ENCODE measurements around the gene BPGM. TPM values are rescaled to one million over a fixed set of nuclear protein-coding genes. Genes with fewer than 3 reads are reported as not detected.

BPGM gene
- total and polyA plus RNA-seq, 9 of the 15 experiments (the other 6 are each of a cell fraction or from before 2014, with no cell fraction given): 14.1 to 46.1 (median 21.2) TPM

DNA sequence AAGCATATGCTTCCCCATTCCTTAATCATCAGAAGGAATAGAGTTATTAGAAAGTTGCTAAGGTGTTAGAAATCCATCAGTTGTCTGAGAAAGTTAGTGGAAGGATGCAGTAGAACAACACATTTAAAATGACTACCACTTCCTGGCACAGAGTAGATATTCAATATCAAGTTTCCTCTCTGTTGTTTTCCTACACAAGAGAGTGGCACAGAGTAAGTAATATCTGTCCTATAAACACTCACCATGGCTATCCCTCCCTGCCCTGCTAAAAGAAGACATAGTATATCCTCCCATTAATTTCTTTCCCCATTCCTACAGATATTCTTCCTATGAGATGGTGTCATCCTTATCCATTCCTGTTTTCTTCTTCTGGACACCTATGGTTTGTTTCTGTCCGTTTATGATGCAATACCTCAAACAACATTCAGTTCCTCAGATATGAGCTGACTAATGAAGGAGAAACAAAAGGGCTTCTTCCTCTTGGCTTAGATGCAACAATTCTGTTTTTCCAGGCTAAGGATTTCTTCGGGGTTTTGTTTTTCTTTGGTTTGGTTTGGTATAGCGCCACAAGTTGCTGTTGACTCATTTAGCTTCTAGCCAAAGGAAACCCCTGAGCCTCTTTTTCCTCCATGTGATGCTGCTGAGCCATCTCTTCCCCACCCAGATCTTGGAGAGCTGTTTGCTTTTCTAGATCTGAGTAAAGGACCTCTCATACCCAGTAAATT is 32.9 kb upstream of the BPGM start (continued):
- TF ChIP-seq, protein P1, sequence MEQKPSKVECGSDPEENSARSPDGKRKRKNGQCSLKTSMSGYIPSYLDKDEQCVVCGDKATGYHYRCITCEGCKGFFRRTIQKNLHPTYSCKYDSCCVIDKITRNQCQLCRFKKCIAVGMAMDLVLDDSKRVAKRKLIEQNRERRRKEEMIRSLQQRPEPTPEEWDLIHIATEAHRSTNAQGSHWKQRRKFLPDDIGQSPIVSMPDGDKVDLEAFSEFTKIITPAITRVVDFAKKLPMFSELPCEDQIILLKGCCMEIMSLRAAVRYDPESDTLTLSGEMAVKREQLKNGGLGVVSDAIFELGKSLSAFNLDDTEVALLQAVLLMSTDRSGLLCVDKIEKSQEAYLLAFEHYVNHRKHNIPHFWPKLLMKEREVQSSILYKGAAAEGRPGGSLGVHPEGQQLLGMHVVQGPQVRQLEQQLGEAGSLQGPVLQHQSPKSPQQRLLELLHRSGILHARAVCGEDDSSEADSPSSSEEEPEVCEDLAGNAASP (IDR thresholded peaks at IDR 0.05): no peak
- TF ChIP-seq ZNF140 (CRISPR knock-in tag; IDR thresholded peaks at IDR 0.05): no peak
- TF ChIP-seq, protein P2, sequence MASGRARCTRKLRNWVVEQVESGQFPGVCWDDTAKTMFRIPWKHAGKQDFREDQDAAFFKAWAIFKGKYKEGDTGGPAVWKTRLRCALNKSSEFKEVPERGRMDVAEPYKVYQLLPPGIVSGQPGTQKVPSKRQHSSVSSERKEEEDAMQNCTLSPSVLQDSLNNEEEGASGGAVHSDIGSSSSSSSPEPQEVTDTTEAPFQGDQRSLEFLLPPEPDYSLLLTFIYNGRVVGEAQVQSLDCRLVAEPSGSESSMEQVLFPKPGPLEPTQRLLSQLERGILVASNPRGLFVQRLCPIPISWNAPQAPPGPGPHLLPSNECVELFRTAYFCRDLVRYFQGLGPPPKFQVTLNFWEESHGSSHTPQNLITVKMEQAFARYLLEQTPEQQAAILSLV (tag; IDR thresholded peaks at IDR 0.05): peak; percentile 90
- TF ChIP-seq ELF1 (tag; IDR thresholded peaks at IDR 0.05): no peak
- peak; percentile 84 for TF ChIP-seq ZNF175 (CRISPR knock-in tag; IDR thresholded peaks at IDR 0.05; ENCODE audit: low read depth)
- TF ChIP-seq CEBPB (tag; IDR thresholded peaks at IDR 0.05): peak; percentile 91

DNA sequence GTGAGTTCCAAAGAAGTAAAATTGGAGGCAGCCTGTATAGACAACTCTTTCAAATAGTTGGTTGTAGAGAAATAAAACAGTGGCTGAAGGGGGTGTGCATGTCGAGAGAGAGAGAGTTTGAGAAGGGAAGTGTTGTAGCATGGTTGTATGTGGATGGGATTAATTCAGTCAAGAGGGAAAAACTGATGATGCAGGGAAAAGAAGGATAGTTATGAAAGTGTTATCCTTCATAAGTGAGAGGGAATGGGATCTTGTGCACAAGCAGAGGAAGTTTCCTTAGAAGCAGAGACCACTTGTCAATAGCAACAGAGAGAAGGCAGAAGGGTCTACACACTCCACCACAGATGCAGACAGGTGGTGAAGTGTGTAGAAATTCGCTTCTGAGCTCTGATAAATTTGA is 30.0 kb upstream of the BPGM start:
- no peak for FAIRE-seq
- intact Hi-C loops (cut with micrococcal nuclease) (no loop called here), in situ Hi-C loops (cut with MboI) (no loop called here)
- BruUV-seq (replicated peaks): no TSS peak
- Histone ChIP-seq H3K36me3 (ENCODE audit: control insufficient read depth, insufficient read depth, low read length) (no peaks in the 10 kb centered on the region), H3K9me1 (ENCODE audit: control insufficient read depth, insufficient read depth, low read length) (no peaks in the 10 kb centered on the region), H3K4me1 (replicated peaks in 1 of 2; ENCODE audit: control insufficient read depth in 2 of 2, insufficient read depth in 2 of 2, low read length in 2 of 2) (no peaks in the 10 kb centered on the region), H3K4me3 (no peak overlapping the region), H3K79me2 (ENCODE audit: control insufficient read depth, insufficient read depth, low read length) (no peaks in the 10 kb centered on the region), H3K27ac (ENCODE audit: extremely low read depth, low read depth, low read length) (no peak overlapping the region), H3K9ac (ENCODE audit: insufficient read depth in 1 of 2, low read depth in 2 of 2, low read length in 2 of 2) (no peak overlapping the region), H4K20me1 (replicated peaks; ENCODE audit: control insufficient read depth, insufficient read depth, low read length) (no peaks in the 10 kb centered on the region), H3K27me3 (ENCODE audit: control insufficient read depth in 2 of 2, insufficient read depth in 2 of 2, low read length in 2 of 2) (peaks cover 0 to 3% of the 10 kb centered on the region in 2 experiments; a peak in 1 of 5 replicates), H3K4me2 (ENCODE audit: insufficient read depth, low read length) (no peak overlapping the region), H3K9me3 (replicated peaks; ENCODE audit: control insufficient read depth, insufficient read depth, low read depth, low read length) (no peaks in the 10 kb centered on the region), H2AFZ (ENCODE audit: low read depth, low read length) (no peak overlapping the region)
- ChIA-PET POLR2A (interaction anchor here (1.1 kb wide), 1 partner anchor 16 kb away, joined by 4 read pairs; no protein-coding TSS in a partner anchor), CTCF (ENCODE audit: low intra/inter-chr PET ratio) (no interaction called here)
- WGBS (ENCODE audit: insufficient coverage, low coverage, missing lambda C conversion rate): 0% methylated on average over 2 of the region's 2 CpGs
- TF ChIP-seq SPI1 (IDR thresholded peaks at IDR 0.05; ENCODE audit: borderline replicate concordance, low read depth, low read length) (no peak), MAFG (tag; conservative IDR thresholded peaks at IDR 0.05) (peak; percentile 64), C11orf30 (IDR thresholded peaks at IDR 0.05; ENCODE audit: low read depth) (peak; percentile 56; the same call in 1 of the 2 replicates), YY1 (IDR thresholded peaks at IDR 0.05; ENCODE audit: borderline replicate concordance in 1 of 3, control insufficient read depth in 1 of 3, extremely low read depth in 1 of 3, insufficient read depth in 3 of 3, insufficient read length in 1 of 3, insufficient replicate concordance in 2 of 3, low read depth in 1 of 3, low read length in 2 of 3) (no peak), ZNF316 (IDR thresholded peaks at IDR 0.05) (peak; percentile 72)
- TF ChIP-seq, protein P3, sequence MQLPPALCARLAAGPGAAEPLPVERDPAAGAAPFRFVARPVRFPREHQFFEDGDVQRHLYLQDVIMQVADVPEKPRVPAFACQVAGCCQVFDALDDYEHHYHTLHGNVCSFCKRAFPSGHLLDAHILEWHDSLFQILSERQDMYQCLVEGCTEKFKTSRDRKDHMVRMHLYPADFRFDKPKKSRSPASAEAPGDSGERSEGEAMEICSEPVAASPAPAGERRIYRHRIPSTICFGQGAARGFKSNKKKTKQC (CRISPR knock-in tag; IDR thresholded peaks at IDR 0.05): no peak
- ATAC-seq: no peak
- no peak for DNase-seq (ENCODE audit: extremely low read depth in 1 of 4, low spot score in 3 of 4)

Data from K562 (cell line).